G401.6 (cell line): ENCODE measurements around the gene FOXO3.
"Not testable (repeated sequence)": the region's sequence is repeated elsewhere in the genome, so short reads cannot be mapped to it uniquely, and the experiment has no call there.

Experiments
- FAIRE-seq: peaks from 2 replicates; lab custom pipeline; 2012; peaks lifted over from hg19 to GRCh38; lab: Jason Lieb, UNC

The FOXO3 gene

DNA sequence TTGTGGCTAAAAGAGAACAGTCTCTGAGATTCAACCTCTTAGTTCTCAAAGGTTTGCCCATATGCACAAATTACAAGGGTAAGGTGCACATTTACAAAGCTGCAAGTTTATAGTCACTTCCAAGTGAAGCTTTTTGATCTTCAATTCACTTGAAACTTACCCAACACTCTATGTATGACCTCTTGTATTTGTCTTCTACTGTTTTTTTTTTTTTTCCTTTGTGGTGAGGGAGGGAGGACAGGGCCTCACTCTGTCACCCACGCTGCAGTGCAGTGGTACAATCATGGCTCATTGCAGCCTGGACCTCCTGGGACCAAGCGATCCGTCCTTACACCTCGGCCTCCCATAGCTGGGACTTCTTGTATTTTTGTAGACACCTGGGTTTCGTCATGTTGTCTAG, 4.5 kb upstream of the FOXO3 start:
- FAIRE-seq = no peak

- FAIRE-seq = no peak
Observed at GRCh38 chr6:108556866-108557493, 3.7 kb upstream of the FOXO3 start.

DNA sequence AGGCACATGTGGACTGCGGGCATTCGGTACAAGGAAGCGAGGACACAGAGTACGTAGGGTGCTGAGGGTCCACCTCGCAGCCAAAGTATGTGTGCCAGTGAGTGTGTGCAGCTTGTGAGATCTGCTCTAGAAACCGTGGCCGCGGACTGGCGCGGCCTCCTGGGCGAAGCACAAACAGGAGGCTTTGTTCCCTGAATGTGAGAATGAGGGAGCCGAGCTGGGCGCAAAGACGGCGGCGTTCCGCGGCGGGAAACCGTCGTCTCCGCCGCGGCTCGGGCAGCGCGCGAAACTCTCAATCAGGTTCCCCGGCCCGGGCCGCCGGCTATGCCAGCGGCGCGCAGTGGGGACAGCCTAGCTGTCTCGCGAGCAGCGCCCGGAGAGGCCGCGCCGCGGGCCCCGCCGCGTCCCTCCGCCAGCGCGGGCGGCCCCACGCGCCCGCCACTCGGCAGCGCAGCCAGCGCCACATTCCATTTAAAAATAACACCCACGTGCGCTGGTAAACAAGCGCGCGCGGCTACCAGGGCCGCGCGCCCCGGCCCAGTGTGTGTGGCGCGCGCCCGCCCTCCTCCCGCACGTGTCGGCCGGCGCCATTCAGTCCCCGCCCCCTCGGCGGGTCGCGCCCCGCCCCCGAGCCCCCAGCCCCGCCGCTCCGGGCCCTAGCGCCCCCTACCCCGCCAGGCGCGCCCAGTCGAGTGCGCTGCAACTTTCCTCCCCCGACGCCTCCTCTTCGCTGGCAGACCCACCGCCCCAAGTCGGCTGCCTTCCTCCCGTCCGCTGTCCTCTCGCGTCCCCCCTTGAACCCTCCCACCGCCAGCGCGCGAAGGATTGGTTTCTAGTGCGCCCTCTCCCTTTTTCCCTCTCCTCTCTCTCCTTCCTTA, 3.0 kb upstream of the FOXO3 start:
- no peak for FAIRE-seq

DNA sequence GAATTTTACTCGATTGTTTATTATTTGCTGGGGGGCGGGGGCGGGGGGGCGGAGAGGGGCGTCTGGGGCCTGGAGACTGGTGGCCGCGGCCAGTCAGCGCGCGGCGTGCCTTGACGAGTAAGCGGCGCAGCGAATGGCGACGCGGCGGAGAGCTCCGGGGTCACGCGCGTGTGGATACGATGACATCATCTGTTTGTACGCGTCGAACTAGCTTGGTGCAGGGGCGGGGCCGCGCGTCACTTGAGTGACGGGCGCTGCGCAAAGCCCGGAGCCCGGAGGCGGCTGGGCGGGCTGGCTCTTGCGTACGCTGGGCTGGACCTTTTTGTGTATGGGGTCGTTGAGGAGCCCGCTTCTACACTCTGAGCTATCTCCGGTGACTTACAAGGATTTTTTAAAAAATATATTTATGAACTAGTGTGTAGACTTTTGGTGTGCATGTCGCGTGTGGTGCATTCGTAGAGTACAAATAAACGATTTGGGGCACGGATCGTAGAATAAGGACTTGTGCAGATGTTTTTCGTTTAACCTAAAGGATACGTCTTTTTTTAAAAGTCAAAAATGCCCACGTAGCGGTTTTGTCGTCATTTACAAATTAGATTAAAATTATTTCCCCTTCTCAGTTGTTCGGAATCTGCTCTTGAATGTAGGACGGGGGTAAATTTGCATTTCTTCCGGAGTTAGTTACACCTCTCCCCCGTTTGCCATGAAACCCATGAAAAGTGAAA, 2.2 kb upstream of the FOXO3 start:
- peak; percentile 83 for FAIRE-seq

GRCh38 chr6:108559097-108559883, 1.4 kb upstream of the FOXO3 start:
- FAIRE-seq = no peak

GRCh38 chr6:108559884-108560462, 744 bp upstream of the FOXO3 start:
- FAIRE-seq = no peak

GRCh38 chr6:108561309-108561647, 561 bp downstream of the FOXO3 start:
- FAIRE-seq = not testable (repeated sequence)

- no peak for FAIRE-seq
Observed at GRCh38 chr6:108561742-108562502, 1.2 kb downstream of the FOXO3 start.

DNA sequence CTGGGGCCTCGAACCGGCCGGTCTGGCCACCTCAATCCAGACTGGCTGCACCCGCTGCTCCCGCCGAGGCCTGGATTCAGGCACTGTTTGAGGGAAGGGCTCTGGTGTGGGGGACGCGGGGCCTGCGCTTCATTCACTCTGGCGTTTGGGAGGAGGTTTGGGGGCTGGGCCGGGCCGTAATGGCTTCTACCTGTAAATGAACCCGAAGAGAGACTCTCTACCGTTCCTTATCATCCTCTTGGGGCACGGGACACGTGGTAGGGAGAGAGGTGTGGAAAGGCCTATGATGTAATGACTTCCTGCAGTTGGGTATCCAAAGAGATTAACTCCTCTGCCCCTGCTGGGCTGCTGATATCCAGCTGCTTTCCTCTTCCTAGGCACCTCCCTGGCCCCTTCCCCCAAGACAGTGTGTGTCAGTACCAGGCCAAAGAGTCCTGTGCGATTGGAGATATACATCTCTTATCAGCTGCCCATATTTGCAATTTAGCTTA, 1.8 kb downstream of the FOXO3 start:
- no peak for FAIRE-seq

- no peak for FAIRE-seq
Observed at GRCh38 chr6:108563292-108563691, 2.6 kb downstream of the FOXO3 start.

- FAIRE-seq = no peak
Observed at GRCh38 chr6:108564178-108564577, 3.5 kb downstream of the FOXO3 start.

DNA sequence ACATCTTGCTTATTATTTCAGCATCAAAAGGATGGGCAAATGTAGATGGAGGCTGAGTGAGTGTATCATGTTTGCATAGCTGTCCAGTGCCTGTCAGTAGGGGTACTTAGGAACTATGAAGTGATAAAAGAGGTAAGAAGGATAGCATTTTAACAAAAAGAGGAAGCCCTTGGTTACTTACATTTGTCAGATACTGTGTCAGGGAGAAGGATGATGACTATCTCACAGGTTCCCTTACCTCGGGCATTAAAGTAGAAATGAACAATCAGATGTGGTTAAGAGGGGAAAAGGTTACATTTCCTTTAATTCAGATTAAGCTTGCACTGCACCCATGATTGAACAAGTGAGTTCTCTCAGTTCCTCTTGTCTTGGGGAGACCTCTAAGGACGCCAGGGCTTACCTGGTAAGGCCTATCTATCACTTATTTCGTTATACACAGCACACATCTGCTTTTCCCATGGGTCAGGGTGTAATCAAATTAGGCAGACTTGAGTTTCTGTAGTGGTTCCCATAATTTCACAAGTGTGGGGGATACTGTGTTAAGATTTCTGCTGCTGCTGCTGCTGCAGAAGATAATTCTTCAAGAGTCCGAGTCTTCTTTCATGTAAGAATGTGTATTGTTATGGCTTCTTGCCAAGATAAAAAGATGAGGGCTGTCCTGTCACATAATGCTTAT, 4.5 kb downstream of the FOXO3 start:
- no peak for FAIRE-seq

- FAIRE-seq = no peak
Observed at GRCh38 chr6:108565893-108566292, 5.2 kb downstream of the FOXO3 start.

GRCh38 chr6:108566406-108566805, 5.7 kb downstream of the FOXO3 start:
- no peak for FAIRE-seq

DNA sequence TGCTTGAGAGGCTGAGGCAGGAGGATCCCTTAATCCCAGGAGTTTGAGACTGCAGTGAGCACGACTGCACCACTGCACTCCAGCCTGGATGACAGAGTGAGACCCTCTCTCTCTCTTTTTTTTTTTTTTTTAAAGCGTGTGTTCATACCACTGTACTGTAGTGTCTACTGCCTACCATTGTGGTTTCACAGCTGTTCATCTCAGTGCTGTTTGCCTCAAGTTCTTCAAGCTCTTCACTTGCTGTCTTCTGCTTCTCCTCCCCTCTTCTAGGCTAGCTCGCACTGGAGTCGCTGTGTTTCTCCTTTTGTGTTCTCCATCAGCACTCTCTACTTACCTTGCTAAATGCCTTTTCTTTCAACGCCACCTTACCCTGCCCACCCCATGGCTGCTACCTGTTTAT, 7.4 kb downstream of the FOXO3 start:
- FAIRE-seq = no peak

DNA sequence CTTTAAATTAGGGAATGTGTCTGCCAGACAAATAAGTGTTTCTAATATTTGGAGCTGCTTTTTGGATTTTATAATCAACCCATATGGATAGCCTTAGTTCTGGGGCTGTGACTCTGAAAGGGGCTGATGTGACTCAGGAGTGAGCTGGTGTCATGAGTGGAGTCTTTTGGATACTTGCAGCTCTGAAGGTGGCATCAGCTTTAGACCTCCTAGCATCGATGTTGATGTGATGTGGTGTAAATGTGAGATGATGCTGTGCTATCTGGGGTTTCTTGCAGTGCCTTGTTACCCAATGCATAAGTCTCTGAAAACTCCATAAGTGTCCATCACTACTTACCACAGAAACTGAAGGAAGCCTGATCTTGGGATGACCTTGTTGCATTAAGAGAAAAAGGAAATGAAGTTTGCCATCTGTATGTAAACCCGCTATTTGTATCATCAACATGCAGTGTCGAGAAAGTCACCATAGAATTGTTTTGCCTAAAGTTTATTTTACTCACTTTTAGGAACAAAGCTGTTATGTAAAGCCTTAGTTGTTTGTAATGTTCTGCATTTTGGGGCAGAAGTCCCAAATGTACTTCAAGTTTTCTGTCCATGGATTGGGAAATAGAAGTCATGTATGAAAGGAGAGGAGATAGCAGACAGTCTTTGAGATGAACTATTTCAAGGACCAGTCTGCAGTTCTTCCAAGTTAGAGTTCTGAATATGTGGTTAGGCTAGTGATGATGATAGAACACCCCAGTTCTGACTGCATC, 8.0 kb downstream of the FOXO3 start:
- no peak for FAIRE-seq

GRCh38 chr6:108570517-108570916, 9.8 kb downstream of the FOXO3 start:
- peak; percentile 45 for FAIRE-seq

- no peak for FAIRE-seq
Observed at GRCh38 chr6:108574457-108575141, 13.9 kb downstream of the FOXO3 start.

DNA sequence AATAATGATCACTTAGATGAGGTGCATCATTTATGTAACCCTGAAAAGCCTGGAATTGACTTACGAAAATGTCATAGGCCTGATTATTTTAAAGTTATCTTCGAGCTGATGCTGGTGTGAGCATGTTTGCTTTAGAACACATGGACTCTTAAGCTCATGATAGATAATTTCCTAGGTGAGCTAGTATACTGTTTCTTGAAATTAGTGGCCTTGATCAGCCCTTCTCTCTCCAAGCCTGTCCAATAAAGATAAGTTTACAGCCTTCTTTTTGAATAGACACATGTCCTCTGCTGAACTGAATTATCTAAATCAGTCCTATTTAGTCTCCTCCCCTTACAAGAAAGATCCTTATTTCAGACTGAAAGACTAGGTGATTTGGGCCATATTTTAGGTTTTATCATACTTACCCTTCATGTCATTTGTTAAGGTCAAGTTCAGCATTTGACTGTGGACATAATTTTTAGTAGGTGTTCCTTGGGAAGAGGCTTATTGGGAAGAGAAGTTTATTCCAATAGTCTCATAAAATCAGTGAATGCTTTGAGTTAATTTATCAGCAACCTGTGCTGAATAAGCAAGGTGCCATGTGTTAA, 15.3 kb downstream of the FOXO3 start:
- no peak for FAIRE-seq
